Measurements from ENCODE around the gene SAMD3.
"Not testable (repeated sequence)": the region's sequence is repeated elsewhere in the genome, so short reads cannot be mapped to it uniquely, and the experiment has no call there.

The SAMD3 gene

GRCh38 chr6:130207979-130208649, 14.6 kb downstream of the SAMD3 start:
- DNase-seq, result no peak

GRCh38 chr6:130206479-130206878, 16.3 kb downstream of the SAMD3 start:
- no peak for DNase-seq

GRCh38 chr6:130204322-130204721, 18.4 kb downstream of the SAMD3 start:
- DNase-seq, result no peak

GRCh38 chr6:130203370-130203769, 19.4 kb downstream of the SAMD3 start:
- no peak for DNase-seq

- DNase-seq, result no peak
Measured at GRCh38 chr6:130202782-130203181, 20.0 kb downstream of the SAMD3 start.

GRCh38 chr6:130200020-130200419, 22.7 kb downstream of the SAMD3 start:
- no peak for DNase-seq

- DNase-seq, result no peak
Measured at GRCh38 chr6:130198483-130199035, 24.2 kb downstream of the SAMD3 start.

- DNase-seq, result not testable (repeated sequence)
Measured at GRCh38 chr6:130197816-130198482, 24.8 kb downstream of the SAMD3 start.

GRCh38 chr6:130194434-130194833, 28.3 kb downstream of the SAMD3 start:
- not testable (repeated sequence) for DNase-seq

GRCh38 chr6:130190701-130191690, 31.8 kb downstream of the SAMD3 start:
- DNase-seq, result no peak

GRCh38 chr6:130189531-130190397, 33.0 kb downstream of the SAMD3 start:
- no peak for DNase-seq

GRCh38 chr6:130188207-130188899, 34.4 kb downstream of the SAMD3 start:
- DNase-seq, result no peak

GRCh38 chr6:130187335-130188206, 35.2 kb downstream of the SAMD3 start:
- DNase-seq, result no peak

GRCh38 chr6:130185658-130186057, 37.1 kb downstream of the SAMD3 start:
- no peak for DNase-seq

GRCh38 chr6:130183271-130184222, 39.2 kb downstream of the SAMD3 start:
- no peak for DNase-seq

GRCh38 chr6:130182466-130182865, 40.3 kb downstream of the SAMD3 start:
- DNase-seq, result no peak

- no peak for DNase-seq
Measured at GRCh38 chr6:130178692-130179091, 44.1 kb downstream of the SAMD3 start.

- DNase-seq, result no peak
Measured at GRCh38 chr6:130176378-130176777, 46.4 kb downstream of the SAMD3 start.

- DNase-seq, result not testable (repeated sequence)
Measured at GRCh38 chr6:130173377-130174004, 49.3 kb downstream of the SAMD3 start.
